IPS DF 19.7 (cell line): ENCODE measurements around the gene ABCA6.
"Not testable (repeated sequence)": the region's sequence is repeated elsewhere in the genome, so short reads cannot be mapped to it uniquely, and the experiment has no call there.

ENCODE experiments used
- DNase-seq: peaks from one replicate; pipeline ENCODE4 v3.0.0-alpha.2; 2013; ENCODE audit warnings: low read depth, low spot score

The ABCA6 gene

GRCh38 chr17:69078864-69079263, 62.8 kb downstream of the ABCA6 start:
- no peak for DNase-seq

GRCh38 chr17:69075823-69076222, 65.9 kb downstream of the ABCA6 start:
- DNase-seq, result no peak

GRCh38 chr17:69073392-69073791, 68.3 kb downstream of the ABCA6 start:
- DNase-seq, result not testable (repeated sequence)

GRCh38 chr17:69072803-69073256, 68.9 kb downstream of the ABCA6 start:
- not testable (repeated sequence) for DNase-seq

GRCh38 chr17:69071233-69071586, 70.5 kb downstream of the ABCA6 start:
- DNase-seq, result not testable (repeated sequence)

- not testable (repeated sequence) for DNase-seq
Measured at GRCh38 chr17:69070378-69071232, 71.1 kb downstream of the ABCA6 start.

GRCh38 chr17:69069226-69069750, 72.4 kb downstream of the ABCA6 start:
- DNase-seq, result no peak

GRCh38 chr17:69067274-69068047, 74.2 kb downstream of the ABCA6 start:
- no peak for DNase-seq

- DNase-seq, result no peak
Measured at GRCh38 chr17:69066482-69066881, 75.2 kb downstream of the ABCA6 start.

GRCh38 chr17:69065113-69065512, 76.6 kb downstream of the ABCA6 start:
- no peak for DNase-seq

- no peak for DNase-seq
Measured at GRCh38 chr17:69064476-69064875, 77.2 kb downstream of the ABCA6 start.

- DNase-seq, result no peak
Measured at GRCh38 chr17:69064001-69064400, 77.7 kb downstream of the ABCA6 start.

GRCh38 chr17:69062860-69063581, 78.7 kb downstream of the ABCA6 start:
- DNase-seq, result no peak

GRCh38 chr17:69061721-69062556, 79.8 kb downstream of the ABCA6 start:
- DNase-seq, result no peak

- DNase-seq, result no peak
Measured at GRCh38 chr17:69060822-69061221, 80.9 kb downstream of the ABCA6 start, which contains the start of gene ABCA9. TSS of gene ABCA9 (minus strand) at chr17:69060927. CDS start at chr17:69051126, 9,801 bp downstream.

GRCh38 chr17:69059458-69060175, 82.1 kb downstream of the ABCA6 start:
- no peak for DNase-seq

GRCh38 chr17:69058165-69058564, 83.5 kb downstream of the ABCA6 start:
- DNase-seq, result no peak

GRCh38 chr17:69057280-69057679, 84.4 kb downstream of the ABCA6 start:
- no peak for DNase-seq

GRCh38 chr17:69056179-69056823, 85.4 kb downstream of the ABCA6 start:
- no peak for DNase-seq

GRCh38 chr17:69055334-69055733, 86.4 kb downstream of the ABCA6 start:
- DNase-seq, result no peak
